ENCODE data around the gene AGBL1.

AGBL1 gene

GRCh38 chr15:86322629-86323028, 243.0 kb downstream of the AGBL1 start:
- DNase-seq (ENCODE audit: low read depth): no peak

- DNase-seq (ENCODE audit: low read depth): no peak
These were observed 247.7 kb downstream of the AGBL1 start for GRCh38 chr15:86327230-86327865.

- DNase-seq (ENCODE audit: low read depth): no peak
These were observed 249.0 kb downstream of the AGBL1 start for GRCh38 chr15:86328658-86329057.

GRCh38 chr15:86329311-86330013, 249.8 kb downstream of the AGBL1 start:
- no peak for DNase-seq (ENCODE audit: low read depth)

GRCh38 chr15:86333819-86334218, 254.1 kb downstream of the AGBL1 start:
- no peak for DNase-seq (ENCODE audit: low read depth)

GRCh38 chr15:86336051-86336788, 256.5 kb downstream of the AGBL1 start:
- no peak for DNase-seq (ENCODE audit: low read depth)

GRCh38 chr15:86337071-86337470, 257.4 kb downstream of the AGBL1 start:
- DNase-seq (ENCODE audit: low read depth): no peak

GRCh38 chr15:86347245-86347644, 267.6 kb downstream of the AGBL1 start:
- DNase-seq (ENCODE audit: low read depth): no peak

GRCh38 chr15:86349565-86349964, 269.9 kb downstream of the AGBL1 start:
- no peak for DNase-seq (ENCODE audit: low read depth)

- no peak for DNase-seq (ENCODE audit: low read depth)
These were observed 273.5 kb downstream of the AGBL1 start for GRCh38 chr15:86353213-86353612.

GRCh38 chr15:86355361-86355760, 275.7 kb downstream of the AGBL1 start:
- DNase-seq (ENCODE audit: low read depth): no peak

- no peak for DNase-seq (ENCODE audit: low read depth)
These were observed 276.1 kb downstream of the AGBL1 start for GRCh38 chr15:86355801-86356200.

- no peak for DNase-seq (ENCODE audit: low read depth)
These were observed 282.9 kb downstream of the AGBL1 start for GRCh38 chr15:86362555-86362954.

GRCh38 chr15:86373147-86373546, 293.5 kb downstream of the AGBL1 start:
- no peak for DNase-seq (ENCODE audit: low read depth)

GRCh38 chr15:86375733-86376280, 296.1 kb downstream of the AGBL1 start:
- DNase-seq (ENCODE audit: low read depth): no peak

- DNase-seq (ENCODE audit: low read depth): no peak
These were observed 298.2 kb downstream of the AGBL1 start for GRCh38 chr15:86377914-86378313.

- DNase-seq (ENCODE audit: low read depth): no peak
These were observed 302.7 kb downstream of the AGBL1 start for GRCh38 chr15:86382341-86382740.

GRCh38 chr15:86383611-86384010, 303.9 kb downstream of the AGBL1 start:
- no peak for DNase-seq (ENCODE audit: low read depth)

GRCh38 chr15:86384186-86384585, 304.5 kb downstream of the AGBL1 start:
- DNase-seq (ENCODE audit: low read depth): no peak

GRCh38 chr15:86392296-86392695, 312.6 kb downstream of the AGBL1 start:
- no peak for DNase-seq (ENCODE audit: low read depth)

GRCh38 chr15:86392874-86393273, 313.2 kb downstream of the AGBL1 start:
- no peak for DNase-seq (ENCODE audit: low read depth)

- DNase-seq (ENCODE audit: low read depth): no peak
These were observed 315.2 kb downstream of the AGBL1 start for GRCh38 chr15:86394866-86395265.
